IPS DF 4.7 (cell line): ENCODE measurements around the gene TYMP.

Experiments
- DNase-seq: peaks from one replicate; pipeline ENCODE4 v3.0.0-alpha.2; 2013; ENCODE audit warnings: low spot score; ENCODE audit errors: extremely low read depth

The TYMP gene

DNA sequence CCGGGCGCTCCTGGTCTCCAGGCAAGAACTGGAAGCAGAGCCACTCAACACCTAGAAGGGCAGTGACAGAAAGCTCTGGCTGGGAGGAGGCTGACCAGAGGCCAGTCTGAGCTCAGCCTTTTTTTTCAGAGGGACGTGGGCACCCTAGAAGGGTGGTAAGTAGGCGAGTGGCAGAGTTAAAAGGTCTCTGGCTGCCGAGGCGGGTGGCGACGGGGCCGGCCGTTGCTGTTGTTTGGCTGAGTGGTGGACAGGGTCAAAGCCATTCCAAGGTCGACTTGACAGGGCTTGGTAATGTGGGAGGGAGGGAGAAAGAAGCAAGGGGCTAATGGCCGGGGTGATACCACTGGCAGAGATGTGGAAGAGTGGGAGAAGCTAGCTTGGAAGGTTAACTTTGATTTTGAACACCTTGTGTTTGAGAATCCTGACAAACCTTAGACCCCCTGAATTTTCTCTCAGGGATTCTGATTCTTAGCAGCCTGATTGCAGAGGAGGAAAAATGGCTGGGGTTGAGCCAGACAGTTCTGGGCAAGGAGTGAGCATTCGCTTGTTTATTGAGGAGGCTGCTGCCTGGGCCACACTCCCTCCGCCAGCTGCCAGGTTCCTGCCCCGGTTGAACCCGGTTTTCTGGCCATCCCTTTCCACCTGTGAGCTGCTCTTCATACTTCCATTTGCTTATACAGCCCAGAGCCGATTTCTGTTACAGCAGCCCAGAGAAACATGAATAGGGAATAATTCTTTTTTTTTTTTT lies 33.8 kb upstream of the TYMP start:
- no peak for DNase-seq

DNA sequence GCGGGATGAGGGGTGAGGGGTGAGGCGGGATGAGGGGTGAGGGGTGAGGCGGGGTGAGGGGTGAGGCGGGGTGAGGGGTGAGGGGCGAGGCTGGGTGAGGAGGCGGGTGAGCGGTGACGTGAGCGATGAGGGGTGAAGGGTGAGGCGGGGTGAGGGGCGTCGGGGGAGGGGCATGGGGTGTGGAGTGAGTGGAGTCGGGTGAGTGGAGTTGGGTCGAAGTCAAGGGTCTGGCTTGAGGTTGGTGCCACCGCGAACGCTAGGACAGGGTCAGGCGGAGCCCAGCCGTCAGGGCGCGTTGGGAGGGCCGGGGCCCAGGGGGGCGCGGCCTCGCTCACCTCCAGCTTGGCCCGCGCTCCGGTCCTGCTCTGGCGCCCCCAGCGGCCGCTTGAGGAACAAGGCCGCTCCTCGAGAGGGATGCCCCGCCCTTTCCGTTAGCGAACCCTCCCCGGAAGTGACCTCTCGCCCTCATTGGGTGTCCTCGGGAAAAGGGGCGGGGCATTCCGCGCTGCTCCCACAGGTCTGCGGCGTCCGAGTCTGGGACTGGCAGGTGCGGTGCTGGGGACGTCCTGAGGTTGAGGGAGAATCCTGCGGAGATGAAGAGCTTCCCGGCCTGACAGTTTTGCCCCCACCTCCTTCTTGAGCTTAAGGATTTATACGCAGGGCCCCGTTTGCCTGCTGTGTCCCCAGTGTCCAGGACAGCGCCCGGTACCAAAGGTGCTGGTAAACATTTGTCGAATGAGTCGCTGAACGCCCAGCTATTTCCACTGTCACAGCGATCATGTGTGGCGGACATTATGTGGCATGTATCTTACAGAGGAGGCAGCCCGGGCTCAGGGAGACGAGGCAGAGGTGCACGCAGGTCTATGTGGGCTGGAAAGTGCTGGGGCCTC lies 33.0 kb upstream of the TYMP start, which contains the start of gene SYCE3:
Gene SYCE3, minus strand, starts transcription at position 397 of the 890 bp plus-strand sequence. CDS start 6,514 bp downstream, outside the sequence.
- DNase-seq, result peak; percentile 66

- no peak for DNase-seq
Observed at GRCh38 chr22:50561401-50562358, 31.9 kb upstream of the TYMP start.

GRCh38 chr22:50560034-50560433 lies 30.2 kb upstream of the TYMP start:
- no peak for DNase-seq

DNA sequence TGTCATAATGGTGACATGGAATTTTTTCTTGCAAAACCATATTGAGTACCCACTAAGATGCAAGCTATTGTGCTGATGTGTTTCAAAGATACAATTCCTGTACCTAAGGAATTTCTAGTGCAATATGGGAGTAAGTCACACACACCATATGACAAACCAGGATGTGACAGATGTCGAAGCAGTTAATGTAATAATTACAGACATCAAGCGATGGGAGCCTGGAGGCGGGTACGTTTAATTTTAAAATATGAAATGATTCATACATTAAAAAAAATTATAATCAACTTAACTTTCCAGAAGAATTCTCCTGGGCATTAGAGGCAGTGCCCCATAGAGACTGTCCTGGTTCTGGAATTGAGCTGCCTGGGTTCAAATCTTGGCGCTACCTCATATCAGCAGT lies 26.9 kb upstream of the TYMP start:
- DNase-seq, result no peak

DNA sequence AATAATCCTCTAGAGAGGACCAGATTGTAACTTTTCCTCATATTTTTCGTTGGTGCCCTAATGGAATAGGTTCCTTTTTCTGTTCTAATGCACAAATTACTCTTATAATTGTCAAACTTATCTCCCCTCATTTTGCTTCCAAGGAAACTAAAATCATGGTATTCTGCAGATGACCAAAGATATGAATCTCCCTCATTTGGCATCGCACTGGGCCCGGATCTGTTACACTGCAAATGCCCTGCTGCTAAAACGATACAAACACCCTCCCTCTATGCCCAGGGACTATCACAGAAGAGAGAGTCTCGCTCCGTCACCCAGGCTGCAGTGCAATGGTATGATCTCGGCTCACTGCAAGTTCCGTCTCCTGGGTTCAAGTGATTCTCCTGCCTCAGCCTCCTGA lies 23.5 kb upstream of the TYMP start:
- no peak for DNase-seq

GRCh38 chr22:50551160-50551752 lies 21.4 kb upstream of the TYMP start:
- no peak for DNase-seq

GRCh38 chr22:50550395-50550794 lies 20.6 kb upstream of the TYMP start:
- no peak for DNase-seq

DNA sequence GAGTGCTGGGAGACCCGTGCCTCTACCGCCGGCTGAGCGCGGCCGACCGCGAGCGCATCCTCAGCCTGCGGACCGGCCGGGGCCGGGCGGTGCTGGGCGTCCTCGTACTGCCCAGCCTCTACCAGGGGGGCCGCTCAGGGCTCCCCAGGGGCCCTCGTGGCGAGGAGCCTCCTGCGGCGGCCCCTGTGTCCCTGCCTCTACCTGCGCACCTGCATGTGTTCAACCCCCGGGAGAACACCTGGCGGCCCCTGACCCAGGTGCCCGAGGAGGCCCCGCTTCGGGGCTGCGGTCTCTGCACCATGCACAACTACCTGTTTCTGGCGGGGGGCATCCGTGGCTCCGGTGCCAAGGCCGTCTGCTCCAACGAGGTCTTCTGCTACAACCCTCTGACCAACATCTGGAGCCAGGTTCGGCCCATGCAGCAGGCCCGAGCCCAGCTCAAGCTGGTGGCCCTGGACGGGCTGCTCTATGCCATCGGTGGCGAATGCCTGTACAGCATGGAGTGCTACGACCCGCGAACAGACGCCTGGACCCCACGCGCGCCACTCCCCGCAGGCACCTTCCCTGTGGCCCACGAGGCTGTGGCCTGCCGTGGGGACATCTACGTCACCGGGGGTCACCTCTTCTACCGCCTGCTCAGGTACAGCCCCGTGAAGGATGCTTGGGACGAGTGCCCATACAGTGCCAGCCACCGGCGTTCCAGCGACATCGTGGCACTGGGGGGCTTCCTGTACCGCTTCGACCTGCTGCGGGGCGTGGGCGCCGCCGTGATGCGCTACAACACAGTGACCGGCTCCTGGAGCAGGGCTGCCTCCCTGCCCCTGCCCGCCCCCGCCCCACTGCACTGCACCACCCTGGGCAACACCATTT lies 19.3 kb upstream of the TYMP start:
- DNase-seq, result no peak

- DNase-seq, result no peak
Observed at GRCh38 chr22:50548040-50548920, 18.5 kb upstream of the TYMP start.

DNA sequence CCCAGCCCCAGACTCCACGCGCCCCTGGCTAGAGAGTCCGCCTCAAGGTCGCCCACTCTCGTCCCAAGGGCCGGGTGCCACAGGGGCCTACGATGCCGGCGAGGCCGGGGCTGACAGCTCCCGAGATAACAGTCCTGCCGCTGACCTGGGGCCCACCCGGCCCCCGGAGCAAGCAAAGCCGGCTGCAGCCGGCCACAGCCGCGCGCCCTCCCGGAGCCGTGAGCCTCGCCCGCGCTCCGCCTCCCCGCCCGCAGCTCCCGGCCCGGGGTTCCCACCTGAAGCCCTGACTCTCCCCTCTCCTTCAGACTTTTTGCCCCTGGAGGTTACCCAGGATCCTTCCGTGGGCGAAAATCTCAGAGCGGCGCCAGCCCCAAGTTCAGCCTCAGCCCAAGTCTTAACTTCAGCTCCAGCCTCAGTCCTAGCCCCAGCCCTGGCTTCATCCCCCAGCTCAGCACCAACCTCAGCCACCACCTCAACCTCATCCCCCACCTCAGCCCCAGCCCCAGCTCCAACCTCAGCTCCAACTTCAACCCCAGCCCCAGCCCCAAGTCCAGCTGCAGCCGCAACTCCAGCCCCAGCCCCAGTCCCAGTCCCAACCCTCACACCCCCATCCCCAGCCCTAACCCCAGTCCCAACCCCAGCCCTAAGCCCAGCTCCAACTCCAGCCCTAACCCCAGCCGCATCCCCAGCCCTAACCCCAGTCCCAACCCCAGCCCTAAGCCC lies 17.6 kb upstream of the TYMP start:
- no peak for DNase-seq

DNA sequence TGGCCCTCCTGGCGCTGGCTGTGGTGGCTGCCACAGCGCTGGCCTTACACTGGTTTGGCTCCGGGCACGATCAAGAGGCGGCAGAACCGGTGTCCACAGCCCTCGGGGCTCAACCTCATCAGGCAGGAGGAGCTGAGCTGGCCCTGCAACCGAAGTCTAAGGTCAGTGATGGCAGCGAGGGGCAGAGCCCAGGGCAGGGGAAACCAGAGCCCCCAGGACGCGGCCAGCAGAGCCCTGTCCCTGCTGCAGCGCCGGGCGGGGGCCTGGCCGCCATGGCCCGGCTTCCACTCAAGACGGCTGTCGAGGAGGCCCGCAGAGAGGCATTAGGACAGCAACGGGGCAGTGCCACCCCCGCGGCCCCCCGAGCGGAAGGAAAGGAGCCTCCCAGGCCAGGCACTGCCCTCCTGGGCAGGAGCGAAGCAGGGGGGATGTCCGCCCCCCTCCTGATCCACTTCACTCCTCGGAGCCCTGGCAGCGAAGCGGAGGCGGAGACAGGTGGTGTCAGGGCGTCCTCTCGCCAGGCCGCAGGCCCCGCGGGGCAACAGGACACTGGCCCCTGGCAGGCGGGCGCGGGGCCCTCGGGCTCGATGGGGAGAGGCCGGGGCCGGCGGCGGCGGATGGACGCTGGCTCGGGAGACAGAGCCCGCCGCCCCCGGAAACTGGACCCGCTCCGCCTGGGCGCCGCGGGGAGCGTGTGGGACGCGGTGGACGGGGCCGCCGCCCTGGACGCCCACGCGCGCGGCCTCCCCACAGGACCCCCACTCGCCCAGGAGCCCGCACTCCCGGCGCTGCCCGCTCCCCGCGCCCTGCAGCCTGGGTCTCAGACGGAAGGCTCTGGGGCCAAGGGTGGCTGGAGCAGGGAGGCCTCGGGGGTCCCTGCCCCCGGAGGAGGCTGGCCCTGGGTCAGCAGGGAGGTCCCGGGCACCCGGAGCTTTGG lies 16.8 kb upstream of the TYMP start:
- DNase-seq, result no peak

GRCh38 chr22:50545522-50546325 lies 15.9 kb upstream of the TYMP start, which contains the start of gene KLHDC7B:
TSS of gene KLHDC7B (plus strand) at chr22:50545899. CDS start at chr22:50546244, 345 bp downstream.
- no peak for DNase-seq

- DNase-seq, result no peak
Observed at GRCh38 chr22:50544746-50545253, 15.0 kb upstream of the TYMP start.

DNA sequence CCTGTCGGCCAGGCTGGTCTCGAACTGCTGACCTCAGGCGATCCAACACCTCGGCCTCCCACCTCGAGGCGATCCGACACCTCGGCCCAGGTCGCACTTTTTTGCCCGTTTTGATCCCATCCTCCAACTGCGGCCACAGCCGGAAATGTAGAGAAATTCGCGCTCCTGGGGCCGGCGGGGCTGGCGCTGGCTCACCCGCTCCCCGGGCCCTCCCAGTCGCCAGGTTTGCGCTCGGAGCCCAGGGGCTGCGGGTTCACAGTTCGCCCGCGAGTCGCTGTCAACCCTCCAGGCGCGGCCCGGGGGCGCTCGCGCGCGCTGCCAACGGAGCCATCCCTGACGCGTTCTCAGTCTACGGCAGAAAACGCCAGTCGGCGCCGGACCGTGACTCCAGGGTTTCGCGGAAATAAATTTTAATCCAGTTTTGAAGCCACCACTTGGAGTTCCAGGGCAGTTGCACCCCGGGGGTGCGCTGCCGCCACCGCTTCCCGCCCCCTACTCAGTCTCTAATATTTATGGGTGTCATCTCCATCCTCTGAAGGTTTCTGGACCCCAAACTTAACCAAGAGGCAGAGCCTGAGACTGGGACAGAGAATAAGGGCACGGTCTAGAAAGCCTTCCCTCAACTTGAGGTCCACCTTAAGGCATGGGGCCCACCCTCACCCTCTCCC lies 14.4 kb upstream of the TYMP start:
- no peak for DNase-seq
